Kidney epithelial cell (primary cell): ENCODE measurements around the gene ECEL1. TPM values are rescaled to one million over a fixed set of nuclear protein-coding genes. Genes with fewer than 3 reads are reported as not detected.
"Not testable (repeated sequence)": the region's sequence is repeated elsewhere in the genome, so short reads cannot be mapped to it uniquely, and the experiment has no call there.

ENCODE experiments used
- DNase-seq: peaks from one replicate; pipeline ENCODE4 v3.0.0-alpha.2; 2010; ENCODE audit warnings: low read depth
- H3K27me3 ChIP-seq: 2 replicates; pipeline ENCODE4 v1.6.0; 2011; ENCODE audit warnings: low read length; ENCODE audit not compliant: control insufficient read depth, insufficient read depth
- H3K36me3 ChIP-seq: 2 replicates; pipeline ENCODE4 v1.5.1; 2011; ENCODE audit warnings: low read length; ENCODE audit not compliant: control insufficient read depth, insufficient read depth
- H3K4me3 ChIP-seq: 2 replicates; pipeline ENCODE4 v1.5.1; 2011; ENCODE audit warnings: low read depth, mild to moderate bottlenecking, control low read depth, low read length
- CTCF ChIP-seq: IDR thresholded peaks from 2 replicates; pipeline ENCODE4 v1.5.1; 2011; ENCODE audit warnings: mild to moderate bottlenecking, moderate library complexity, low read length, control low read depth, inconsistent platforms; ENCODE audit not compliant: insufficient read depth, poor library complexity, severe bottlenecking
- total RNA-seq: library from RNA; depleted of rRNA; stranded (reverse); fragments of >200 nt; gene quantifications from 2 replicates; pipeline ENCODE4 v1.2.3, GENCODE V29; 2015

The ECEL1 gene
- total RNA-seq, 1 donor from 2014 or later = 2.2 TPM

GRCh38 chr2:232447638-232448303, 39.9 kb downstream of the ECEL1 start:
- DNase-seq = no peak
- H3K4me3 ChIP-seq = no peak overlapping the region
- no peaks in the 10 kb centered on the region for H3K36me3 ChIP-seq
- no peak for TF ChIP-seq CTCF
- H3K27me3 ChIP-seq = peaks cover 3% of the 10 kb centered on the region

DNA sequence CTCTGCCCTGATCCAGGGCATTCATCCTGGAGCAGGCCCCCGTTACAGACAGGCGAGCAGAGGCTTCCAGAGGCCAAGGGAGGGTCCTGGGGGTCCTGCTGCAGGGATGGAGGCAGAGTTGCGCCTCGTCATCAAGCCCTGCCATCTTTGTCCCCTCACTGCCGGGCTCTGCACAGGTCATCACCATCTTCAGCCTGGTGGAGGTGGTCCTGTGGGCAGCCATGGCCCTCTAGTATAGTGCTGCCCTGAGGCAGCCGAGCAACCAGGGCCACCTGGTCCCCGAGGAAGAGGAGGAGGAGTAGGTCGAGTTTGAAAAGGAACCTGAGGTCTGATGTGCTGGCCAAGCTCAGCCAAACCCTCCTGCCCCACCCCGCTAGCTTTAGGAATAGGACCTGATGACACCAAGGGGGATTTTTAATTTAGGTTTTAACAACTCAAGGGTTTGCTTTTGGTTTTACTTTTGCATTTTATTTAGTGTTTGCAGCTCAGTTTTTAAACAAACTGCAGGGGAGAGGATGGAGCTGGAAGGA, 40.5 kb downstream of the ECEL1 start:
- no peak overlapping the region for H3K4me3 ChIP-seq

GRCh38 chr2:232446266-232446777, 41.3 kb downstream of the ECEL1 start:
- peak; percentile 31 for TF ChIP-seq CTCF
- not testable (repeated sequence) for H3K4me3 ChIP-seq, DNase-seq, H3K36me3 ChIP-seq, H3K27me3 ChIP-seq

More for the DNA sequence above, 40.5 kb downstream of the ECEL1 start:
- no peaks in the 10 kb centered on the region for H3K36me3 ChIP-seq
- DNase-seq = no peak
- TF ChIP-seq CTCF = no peak
- peaks cover 3% of the 10 kb centered on the region for H3K27me3 ChIP-seq

- not testable (repeated sequence) for H3K27me3 ChIP-seq, H3K36me3 ChIP-seq, H3K4me3 ChIP-seq, DNase-seq
Observed at GRCh38 chr2:232445149-232445885, 42.3 kb downstream of the ECEL1 start.

GRCh38 chr2:232444409-232445148, 43.1 kb downstream of the ECEL1 start:
- peak; percentile 21 for DNase-seq
- Histone ChIP-seq H3K27me3 (peaks cover 8% of the 10 kb centered on the region), H3K4me3 (no peak overlapping the region), H3K36me3 (no peaks in the 10 kb centered on the region)
- TF ChIP-seq CTCF = peak; percentile 69

GRCh38 chr2:232443669-232444408, 43.8 kb downstream of the ECEL1 start:
- H3K4me3 ChIP-seq, DNase-seq, H3K36me3 ChIP-seq: not testable (repeated sequence)
- H3K27me3 ChIP-seq = peaks cover 13% of the 10 kb centered on the region

DNA sequence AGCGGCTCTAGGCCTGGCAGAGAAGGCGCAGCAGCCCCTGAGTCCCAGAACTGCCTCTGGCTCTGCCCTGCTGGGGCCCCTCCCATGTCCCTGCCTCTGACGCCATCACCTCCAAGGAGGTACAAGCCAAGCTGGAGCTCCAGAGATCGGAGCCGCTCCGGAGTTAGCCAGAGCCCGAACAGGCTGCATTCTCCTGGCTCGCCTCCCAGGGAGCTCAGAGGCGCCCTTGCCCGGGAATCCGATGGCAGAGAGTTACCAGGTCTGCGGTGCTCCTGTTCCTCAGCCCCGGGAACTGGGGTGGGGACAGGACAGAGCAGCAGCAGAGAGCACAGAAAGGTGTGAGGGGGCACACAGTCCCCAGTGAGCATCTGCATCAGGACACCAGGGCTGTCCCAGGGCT, 44.6 kb downstream of the ECEL1 start:
- not testable (repeated sequence) for DNase-seq, H3K4me3 ChIP-seq, H3K36me3 ChIP-seq
- H3K27me3 ChIP-seq = peaks cover 14% of the 10 kb centered on the region

DNA sequence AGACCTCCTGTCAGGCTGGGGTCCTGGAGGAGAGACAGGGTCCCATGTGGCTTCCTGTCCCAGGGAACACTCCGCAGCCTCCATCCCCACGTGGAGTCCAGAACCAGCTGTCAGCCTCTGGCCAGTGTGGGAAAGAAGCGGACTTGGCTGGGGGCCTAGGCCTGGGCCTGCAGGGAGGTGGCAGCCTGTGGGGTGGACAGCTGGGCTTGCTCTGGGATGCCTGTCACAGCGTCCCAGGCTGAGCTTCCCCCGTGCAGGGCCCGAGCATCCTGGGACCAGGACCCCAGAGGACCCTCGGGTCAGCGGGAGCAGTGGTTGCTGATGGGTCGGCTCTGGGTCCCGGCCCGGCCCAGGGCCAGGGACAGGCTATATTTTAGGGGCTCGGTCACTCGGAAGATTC, 45.2 kb downstream of the ECEL1 start:
- peaks cover 14% of the 10 kb centered on the region for H3K27me3 ChIP-seq
- H3K4me3 ChIP-seq, DNase-seq, H3K36me3 ChIP-seq: not testable (repeated sequence)

DNA sequence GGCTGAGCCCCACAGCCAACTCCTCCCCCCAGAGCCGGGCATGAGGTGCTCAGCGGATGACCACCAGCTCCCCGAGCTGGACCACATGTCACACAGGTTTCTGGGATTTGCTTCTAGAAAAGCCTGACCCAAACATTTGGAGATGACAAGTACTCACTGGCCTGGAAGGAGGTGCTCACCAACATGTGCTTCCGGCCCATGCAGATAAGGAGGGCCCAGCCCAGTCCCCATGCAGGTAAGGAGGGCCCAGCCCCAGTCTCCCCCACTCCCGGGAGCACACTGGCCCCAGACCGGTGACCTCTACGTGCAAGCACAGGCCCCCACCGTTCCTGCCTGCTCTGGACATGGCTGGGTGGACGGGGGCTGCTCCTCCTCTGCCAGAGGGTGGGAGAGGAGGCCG, 45.7 kb downstream of the ECEL1 start:
- not testable (repeated sequence) for DNase-seq, H3K4me3 ChIP-seq, H3K36me3 ChIP-seq
- H3K27me3 ChIP-seq = peaks cover 14% of the 10 kb centered on the region
